HL-60/S4 (cell line): Measurements from ENCODE around the gene SLC2A9.

Source experiments
- in situ Hi-C: fragments of 300-500 bp; cut with MboI; formaldehyde crosslinking; loops from 2 replicates; pipeline ENCODE4 v1.14.3; 2022; ENCODE audit warnings: low sequenced_read_pairs

Gene SLC2A9

GRCh38 chr4:10046471-10046870 lies 25.2 kb upstream of the SLC2A9 start:
- in situ Hi-C loops = no loop called here

GRCh38 chr4:10045481-10045880 lies 24.2 kb upstream of the SLC2A9 start:
- in situ Hi-C loops = no loop called here

DNA sequence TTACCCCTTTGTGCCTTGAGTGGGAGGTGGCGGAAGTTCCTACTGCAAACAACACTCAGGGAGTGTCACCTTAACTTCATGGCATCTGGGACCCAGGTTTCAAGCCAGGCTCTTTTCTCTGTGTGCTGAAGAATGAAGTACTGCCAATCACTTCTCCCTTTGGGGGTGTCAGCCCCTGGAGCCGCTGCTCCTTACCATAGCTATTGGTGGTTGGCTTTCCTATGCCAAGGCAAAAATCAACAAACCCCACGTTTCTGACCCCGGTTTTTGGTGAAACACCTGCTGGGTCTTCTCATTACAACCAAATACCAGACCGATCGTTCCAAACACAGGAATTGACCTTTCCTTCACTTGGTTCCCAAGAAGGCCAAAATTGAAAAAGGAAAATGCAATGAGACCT lies 19.7 kb upstream of the SLC2A9 start:
- in situ Hi-C loops = no loop called here

DNA sequence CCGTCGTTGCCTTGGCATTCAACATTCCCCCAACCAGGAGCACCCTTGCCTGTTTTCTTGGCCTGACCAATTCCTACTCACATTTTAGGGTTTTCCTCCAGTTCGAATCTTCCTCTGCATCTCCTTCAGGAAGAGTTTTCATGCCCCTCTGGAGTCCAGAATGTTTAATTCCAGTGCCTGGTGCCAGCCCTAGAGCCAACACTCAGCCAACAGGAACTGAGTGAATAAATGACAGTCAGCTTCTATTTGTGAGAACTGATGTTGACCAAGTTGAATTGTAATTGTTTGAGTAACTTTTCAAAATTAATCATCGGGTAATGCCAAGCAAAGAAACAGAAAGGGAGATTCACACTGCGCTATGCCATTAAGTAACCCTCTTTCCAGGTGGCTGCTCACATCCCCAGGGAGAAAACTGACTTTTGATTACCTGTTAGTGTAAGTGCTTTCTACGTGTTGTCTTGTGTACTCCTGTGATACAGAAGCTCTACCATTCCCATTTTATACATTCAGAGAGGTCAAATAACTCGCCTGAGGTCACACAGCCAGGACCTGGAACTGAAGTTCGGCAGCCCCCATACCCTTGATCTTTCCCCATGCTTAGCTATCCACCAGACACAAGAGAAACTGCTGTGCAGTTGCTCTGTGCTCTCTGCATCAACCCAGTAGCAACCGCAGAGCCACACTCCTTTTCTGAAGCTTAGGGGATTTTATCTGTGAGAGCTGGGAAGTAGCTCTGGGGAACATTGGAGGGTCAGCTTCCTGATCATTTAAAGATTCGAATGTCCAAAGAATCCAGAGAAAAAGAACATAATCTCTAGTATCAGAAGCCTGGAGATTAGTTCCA lies 19.0 kb upstream of the SLC2A9 start:
- in situ Hi-C loops = no loop called here

DNA sequence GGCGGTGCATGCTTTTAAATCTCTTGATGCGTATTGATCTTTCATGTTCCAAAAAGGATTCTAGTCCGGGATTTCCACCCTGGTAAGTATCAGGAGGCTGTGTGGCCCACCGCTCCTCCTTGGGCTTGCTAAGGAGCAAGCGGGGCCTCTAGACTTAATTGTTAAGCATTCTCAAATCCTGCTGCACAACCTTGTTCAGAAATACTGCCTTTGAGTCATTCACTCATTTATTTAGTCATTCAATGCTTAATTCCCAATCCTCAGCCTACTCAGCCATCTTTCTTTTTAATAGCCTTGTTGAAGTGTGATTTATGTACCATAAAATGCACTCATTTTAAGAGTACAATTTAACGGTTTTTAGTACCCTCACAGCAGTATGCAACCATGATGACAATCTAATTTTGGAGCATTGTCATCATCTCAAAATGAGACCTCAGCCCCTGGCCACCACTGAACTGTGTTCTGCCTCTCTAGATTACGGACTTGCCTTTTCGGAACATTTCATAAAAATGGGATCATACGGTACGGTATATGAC lies 15.6 kb upstream of the SLC2A9 start:
- in situ Hi-C loops = no loop called here

DNA sequence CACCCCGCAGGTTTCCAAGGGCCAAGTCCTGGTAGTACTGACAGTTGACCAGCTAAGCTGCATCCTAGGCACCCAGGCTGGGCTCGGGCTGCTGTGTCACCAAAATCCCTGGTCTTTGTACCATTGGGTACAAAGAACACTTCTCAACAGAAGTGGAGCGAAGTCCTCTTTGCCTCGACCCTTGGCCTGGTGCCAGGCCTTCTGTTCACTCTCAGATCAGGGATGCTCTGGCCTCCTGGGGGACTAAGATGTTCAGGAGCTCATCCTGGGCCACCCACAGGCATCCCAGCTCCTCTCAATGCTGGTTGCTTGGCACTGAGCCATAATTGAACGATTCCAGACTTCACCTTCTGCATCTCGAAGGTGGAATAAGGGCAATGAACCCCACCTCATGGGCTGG lies 13.8 kb upstream of the SLC2A9 start:
- in situ Hi-C loops = no loop called here

DNA sequence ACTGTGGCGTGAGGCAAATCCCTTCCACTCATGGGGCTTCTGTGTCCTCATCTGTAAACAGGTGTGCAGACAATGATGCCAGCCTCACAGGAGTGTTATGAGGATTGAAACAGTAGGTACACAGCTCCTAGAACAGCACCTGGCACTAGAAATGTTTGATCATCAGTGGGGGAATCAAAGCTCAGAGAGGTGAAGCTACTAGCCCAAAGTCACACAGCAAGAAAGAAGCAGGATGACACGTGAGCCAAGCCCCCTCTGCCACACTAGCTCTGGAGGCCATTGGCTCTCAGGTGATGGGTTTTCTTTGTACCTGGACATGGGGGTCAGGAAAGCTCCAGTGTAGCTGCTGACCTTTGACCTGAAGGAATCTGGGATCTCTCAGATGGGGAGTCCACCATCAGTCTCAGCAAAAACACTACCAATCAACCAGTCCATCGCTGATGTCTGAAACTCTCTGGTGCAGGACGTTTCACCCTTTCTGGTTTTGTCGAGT lies 13.4 kb upstream of the SLC2A9 start:
- in situ Hi-C loops = no loop called here

DNA sequence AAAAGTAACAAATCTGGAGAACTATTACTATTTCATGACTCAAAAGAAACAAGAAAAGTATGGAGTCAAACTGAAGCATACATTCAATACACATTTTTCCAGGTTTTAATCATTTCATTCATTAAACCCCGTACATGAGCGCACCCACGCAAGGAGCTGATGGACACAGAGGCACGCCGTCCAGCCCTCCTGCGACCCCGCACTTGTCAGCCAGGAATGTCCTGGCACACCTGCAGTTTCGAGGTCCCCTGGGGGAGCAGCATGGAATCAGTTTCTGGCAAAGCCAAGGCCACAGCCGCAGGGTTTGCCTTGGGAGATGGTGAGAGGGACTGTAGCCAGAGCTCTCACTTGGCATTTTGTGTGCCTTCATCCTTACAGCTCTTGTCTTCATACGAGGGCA lies 12.8 kb upstream of the SLC2A9 start:
- in situ Hi-C loops = no loop called here

DNA sequence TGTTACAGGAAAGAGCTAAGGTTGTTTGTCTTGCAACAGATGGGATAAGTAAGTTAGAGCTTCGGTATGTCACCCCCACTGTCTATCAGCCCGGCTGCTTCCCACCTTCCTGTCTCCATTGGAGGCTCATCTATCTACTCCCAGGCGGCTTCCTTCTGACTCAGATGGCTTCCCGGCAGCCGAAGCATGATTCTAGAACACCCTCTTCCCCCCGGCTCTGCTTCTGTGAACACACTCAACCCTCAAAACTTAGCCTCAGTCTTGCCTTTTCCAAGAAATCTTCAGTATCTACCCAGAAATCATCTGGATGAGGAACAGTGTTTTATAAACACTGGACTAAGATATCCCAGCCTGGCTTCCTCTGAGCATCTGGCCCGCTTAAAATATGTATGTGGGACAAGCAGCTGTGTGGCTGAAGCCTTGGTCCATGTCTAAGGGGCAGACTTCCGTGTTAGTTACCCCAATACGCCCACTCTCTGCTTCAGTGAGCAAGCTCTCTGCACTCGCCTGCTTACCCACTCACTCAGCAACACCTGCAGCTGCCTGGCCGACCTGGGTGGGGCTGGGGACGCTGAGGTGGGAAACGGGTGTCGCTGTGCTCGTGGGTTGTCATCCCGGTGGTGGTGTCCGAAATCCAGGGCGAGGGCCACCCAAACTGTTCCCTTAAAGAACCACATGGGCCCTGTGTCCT lies 12.0 kb upstream of the SLC2A9 start:
- in situ Hi-C loops = no loop called here

GRCh38 chr4:10032625-10033024 lies 11.3 kb upstream of the SLC2A9 start:
- in situ Hi-C loops = no loop called here

GRCh38 chr4:10031668-10032590 lies 10.6 kb upstream of the SLC2A9 start:
- in situ Hi-C loops = no loop called here

- in situ Hi-C loops = no loop called here
Measured at GRCh38 chr4:10030972-10031667, 9.8 kb upstream of the SLC2A9 start.

GRCh38 chr4:10029403-10029802 lies 8.1 kb upstream of the SLC2A9 start:
- in situ Hi-C loops = no loop called here

DNA sequence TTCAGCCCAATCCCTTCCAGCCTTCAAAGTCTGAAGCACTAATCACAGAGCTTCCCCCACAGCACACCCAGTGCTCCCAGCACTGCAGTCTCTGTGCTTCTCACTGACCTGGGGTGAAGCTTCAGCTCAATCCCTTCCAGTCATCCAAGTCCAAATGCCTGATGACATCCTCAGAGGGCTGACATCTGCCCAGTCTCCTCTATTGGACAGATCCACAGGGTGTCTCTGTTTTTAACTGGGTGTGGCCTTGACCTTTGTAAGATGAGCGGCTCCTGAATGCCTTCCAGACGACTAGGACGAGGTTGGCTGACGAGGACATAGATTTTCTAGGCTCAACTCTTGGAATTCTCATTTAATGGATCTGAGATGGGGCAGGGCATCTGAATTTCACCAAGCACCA lies 7.6 kb upstream of the SLC2A9 start:
- in situ Hi-C loops = no loop called here

DNA sequence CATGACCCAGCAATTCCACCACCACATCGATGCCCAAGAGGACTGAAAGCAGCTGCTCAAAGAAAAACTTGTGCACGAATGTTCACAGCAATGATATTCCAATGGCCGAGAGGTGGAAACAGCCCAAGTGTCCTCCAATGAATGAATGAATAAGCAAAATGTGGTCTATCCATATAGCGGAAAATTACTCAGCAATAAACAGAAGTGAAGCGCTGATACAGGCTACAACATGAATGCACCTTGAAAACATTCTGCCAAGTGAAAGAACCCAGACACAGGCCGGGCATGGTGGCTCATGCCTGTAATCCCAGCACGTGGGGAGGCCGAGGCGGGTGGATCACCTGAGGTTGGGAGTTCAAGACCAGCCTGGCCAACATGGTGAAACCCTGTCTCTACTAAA lies 5.2 kb upstream of the SLC2A9 start:
- in situ Hi-C loops = no loop called here

GRCh38 chr4:10025230-10025806 lies 4.0 kb upstream of the SLC2A9 start:
- in situ Hi-C loops = no loop called here

DNA sequence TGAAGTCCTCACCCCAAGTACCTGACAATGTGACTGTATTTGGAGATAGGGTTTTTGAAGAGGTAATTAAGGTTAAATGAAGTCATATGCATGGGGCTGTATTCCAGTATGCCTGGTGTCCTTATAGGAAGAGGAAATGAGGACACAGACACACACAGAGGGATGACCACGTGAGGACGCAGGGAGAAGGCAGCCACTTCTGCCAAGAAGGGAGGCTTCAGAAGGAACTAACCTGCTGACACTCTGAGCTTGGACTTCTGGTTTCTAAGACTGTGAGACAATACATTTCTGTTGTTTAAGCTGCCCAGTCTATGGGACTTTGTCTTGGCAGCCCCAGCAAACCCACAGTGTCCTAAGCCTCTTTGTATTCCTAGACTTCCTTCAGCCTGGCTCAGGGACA lies 3.0 kb upstream of the SLC2A9 start:
- in situ Hi-C loops = no loop called here

DNA sequence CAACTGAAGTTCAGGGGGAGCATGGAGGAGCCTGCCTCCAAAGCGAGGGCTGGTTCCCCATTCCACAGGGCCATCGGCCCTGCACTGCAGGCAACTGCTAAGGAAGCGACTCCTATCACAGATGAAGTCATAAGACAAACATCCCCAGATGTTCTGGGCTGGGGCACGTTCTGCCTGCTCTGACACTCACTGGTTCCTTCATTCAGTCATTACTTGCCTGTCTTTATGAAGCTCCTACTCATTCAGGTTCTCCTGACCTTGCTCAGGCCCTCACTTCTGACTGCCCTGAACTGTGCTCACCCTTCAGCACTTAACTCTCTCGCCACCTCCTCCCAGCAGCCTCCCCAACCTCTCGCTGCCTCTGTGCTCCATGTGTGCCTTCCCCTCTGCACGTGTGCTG lies 2.5 kb upstream of the SLC2A9 start:
- in situ Hi-C loops = no loop called here

DNA sequence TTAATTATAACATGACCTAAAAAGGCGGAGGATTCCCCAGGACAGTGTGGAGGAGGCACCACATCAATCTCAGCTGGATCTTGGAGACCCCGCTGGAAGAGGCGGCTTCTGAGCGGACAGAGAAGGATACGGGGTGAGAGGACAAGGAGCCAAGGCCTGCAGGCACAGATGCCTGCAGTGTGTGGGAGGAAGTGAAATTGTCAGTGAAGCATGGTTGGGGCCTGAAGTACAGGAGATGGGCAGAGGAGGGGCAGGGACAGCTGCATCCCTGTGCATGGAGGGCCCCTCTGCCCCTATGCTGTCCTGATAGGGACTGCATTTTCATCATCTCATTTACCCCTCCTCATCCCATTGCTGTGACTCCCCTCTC lies 1.7 kb upstream of the SLC2A9 start:
- in situ Hi-C loops = no loop called here
